Stimulated activated CD8-positive, alpha-beta memory T cell treated with anti-CD3 and anti-CD28 coated beads, Interleukin-2, amount 100 ng/mL, for 1 hour (primary cell): Measurements from ENCODE around the gene DCAF7.

Experiments
- DNase-seq, 2 donors: peaks; one replicate each; pipeline ENCODE4 v3.0.0-alpha.2; 2020; ENCODE audit warnings: low read depth in 2 of 2

DCAF7 gene, protein sequence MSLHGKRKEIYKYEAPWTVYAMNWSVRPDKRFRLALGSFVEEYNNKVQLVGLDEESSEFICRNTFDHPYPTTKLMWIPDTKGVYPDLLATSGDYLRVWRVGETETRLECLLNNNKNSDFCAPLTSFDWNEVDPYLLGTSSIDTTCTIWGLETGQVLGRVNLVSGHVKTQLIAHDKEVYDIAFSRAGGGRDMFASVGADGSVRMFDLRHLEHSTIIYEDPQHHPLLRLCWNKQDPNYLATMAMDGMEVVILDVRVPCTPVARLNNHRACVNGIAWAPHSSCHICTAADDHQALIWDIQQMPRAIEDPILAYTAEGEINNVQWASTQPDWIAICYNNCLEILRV

DNA sequence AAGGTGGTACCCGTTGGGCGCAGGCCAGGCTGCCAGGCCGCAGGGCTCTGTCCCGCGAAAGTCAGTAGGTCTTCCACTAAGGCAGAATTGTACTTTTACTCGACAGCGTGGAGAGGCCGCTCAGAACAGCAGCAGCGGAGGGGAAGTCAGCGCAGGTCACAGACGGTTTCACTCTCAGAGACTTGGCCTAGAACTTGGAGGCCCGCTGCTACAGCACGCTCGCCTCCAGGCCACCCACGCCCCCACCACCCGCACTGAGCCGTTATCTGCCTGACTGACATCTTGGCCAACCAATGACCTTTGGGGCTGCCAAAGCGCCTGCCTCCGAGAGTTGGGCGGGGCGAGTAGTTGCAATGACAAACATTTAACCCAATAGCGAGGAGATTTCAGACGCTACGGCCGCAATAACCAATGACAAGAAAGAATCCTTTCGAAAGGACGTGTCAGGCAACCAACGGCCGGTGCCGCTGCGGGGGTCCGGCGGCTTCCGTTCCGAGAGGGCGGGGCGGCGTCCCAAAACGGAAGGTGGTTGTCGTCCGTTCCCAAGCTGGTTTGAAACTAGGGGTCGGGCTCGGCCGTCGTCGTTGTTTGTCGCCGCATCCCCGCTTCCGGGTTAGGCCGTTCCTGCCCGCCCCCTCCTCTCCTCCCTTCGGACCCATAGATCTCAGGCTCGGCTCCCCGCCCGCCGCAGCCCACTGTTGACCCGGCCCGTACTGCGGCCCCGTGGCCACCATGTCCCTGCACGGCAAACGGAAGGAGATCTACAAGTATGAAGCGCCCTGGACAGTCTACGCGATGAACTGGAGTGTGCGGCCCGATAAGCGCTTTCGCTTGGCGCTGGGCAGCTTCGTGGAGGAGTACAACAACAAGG is at the start of gene DCAF7:
DCAF7 (plus strand) TSS at position 532 of the 871 bp plus-strand sequence; CDS start at position 733, 201 bp downstream.
- DNase-seq: peak; percentile 98

DNA sequence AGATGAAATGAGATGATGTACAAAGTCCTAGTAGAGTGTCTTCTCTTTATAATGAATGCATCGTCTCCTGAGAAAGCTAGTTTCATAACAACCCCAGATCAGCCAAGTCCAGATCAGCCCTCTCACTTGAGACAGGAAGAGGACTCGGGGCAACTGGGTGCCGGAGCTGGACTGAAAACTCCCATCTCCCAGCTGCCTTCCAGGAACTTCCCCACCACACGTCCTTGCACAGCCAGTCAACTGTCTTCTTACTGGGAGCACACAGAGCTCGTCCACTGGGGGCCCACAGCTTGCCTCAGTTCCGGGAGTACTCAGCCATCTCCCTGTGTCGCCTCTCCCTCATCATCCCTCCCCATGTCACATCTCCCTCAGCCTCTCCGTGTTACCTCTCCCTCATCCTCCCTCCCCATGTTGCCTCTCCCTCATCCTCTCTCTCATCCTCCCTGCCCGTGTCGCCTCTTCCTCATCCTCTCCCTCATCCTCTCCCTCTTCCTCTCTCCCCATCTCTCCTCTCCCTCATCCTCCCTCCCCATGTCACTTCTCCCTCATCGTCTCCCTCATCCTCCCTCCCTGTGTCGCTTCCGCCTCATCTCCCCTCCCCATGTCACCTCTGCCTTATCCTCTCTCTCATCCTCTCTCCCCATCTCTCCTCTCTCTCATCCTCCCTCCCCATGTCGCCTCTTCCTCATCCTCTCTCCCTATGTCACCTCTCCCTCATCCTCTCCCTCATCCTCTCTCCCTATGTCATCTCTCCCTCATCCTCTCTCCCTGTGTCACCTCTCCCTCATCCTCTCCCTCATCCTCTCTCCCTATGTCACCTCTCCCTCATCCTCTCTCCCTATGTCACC is 49.5 kb upstream of the DCAF7 start:
- DNase-seq: no peak

DNA sequence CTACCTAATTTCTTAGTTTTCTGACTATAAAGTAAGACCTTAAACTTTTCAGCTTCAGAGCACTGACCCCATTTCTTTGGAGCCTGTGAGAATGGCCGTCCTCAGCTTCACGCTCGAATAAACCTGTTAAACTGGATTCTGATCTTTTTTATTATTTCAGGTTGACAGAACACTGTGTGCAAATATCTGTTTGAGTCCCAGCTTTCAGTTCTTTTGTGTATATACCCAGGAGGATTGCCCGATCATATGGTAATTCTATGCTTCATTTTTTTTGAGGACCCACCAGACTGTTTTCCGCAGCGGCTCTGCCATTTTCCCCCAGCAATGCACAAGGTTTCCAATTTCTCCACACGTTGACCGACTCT is 47.0 kb upstream of the DCAF7 start:
- no peak for DNase-seq

DNA sequence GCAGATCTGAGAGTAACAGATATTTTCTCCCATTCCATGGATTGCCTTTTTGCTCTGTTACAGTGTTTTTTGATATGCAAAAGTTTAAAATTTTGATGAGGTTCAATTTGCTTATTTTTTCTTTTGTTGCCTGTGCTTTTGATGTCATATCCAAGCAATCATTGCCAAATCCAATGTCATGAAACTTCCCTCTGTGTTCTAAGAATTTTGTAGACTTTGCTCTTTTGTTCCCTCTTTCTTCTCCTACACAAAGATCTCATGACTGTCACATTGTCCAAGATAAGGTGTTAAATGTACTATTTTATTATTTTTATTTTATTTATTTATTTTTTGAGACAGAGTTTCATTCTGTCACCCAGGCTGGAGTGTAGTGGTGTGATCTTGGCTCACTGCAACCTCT is 46.0 kb upstream of the DCAF7 start:
- DNase-seq: no peak

DNA sequence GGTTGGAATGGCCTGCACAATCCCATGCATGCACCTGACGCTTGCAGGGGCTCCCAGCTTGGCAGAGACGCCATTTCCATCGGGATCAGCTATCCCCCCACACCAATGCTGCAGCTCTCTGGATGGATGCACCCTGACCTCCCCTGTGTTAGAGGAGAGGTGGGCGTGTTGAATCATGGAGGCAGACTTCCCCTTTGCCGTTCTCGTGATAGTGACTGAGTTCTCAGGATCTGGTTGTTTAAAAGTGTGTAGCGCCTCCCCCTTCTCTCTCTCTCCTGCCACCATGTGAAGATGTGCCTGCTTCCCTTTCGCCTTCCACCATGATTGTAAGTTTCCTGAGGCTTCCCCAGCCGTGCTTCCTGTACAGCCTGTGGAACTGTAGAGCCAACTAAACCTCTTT is 44.9 kb upstream of the DCAF7 start:
- no peak for DNase-seq

DNA sequence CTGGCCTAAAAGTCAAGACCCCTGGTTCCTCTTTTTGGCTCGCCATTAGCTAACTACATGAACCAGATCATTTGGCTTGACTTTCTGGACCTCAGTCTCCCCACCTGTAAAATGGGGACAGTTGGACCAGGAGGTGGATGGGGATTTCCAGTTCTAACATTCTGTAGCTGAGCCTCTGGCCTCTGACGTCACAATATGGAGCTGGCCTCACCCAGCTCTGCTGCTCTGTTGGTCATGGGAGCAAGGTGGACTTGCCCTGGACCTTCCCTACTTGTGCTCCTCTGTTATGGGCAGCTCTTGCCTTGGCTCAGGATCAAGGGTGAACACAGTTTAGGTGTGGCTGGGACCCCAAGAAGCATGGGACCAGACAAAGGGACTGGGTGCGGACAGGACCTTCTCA is 43.6 kb upstream of the DCAF7 start:
- DNase-seq: no peak

DNA sequence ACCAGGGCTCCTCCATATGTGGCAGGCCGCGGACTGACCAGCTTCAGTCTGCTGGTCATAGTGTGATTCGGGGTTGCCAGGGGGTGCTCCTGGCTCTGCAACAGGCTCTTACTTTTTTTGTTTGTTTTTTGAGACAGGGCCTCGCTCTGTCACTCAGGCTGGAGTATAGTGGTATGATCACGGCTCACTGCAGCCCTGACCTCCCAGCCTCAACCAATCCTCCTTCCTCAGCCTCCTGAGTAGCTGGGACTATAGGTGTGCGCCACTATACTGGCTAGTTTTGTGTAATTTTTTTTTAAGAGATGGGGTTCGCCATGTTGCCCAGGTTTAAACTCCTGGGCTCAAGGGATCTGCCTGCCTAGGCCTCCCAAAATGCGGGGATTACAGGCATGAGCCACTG is 38.9 kb upstream of the DCAF7 start:
- no peak for DNase-seq

DNA sequence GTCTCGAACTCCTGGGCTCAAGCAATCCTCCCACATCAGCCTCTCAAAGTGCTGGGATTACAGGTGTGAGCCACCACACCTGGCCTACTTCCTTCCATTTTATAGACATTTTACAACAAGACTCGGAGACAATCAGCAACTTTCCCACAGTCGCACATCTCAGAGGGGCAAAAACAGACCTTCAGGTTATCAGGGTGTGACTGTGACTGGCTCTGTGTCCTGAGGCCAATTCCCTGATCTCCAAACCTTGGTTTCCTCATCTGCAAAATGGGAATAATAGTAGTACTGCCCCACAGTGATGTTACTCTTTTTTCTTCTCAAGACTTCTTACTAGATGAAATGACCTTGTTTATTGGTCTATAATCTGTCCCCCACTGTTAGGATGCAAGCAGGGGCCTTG is 37.9 kb upstream of the DCAF7 start:
- no peak for DNase-seq

DNA sequence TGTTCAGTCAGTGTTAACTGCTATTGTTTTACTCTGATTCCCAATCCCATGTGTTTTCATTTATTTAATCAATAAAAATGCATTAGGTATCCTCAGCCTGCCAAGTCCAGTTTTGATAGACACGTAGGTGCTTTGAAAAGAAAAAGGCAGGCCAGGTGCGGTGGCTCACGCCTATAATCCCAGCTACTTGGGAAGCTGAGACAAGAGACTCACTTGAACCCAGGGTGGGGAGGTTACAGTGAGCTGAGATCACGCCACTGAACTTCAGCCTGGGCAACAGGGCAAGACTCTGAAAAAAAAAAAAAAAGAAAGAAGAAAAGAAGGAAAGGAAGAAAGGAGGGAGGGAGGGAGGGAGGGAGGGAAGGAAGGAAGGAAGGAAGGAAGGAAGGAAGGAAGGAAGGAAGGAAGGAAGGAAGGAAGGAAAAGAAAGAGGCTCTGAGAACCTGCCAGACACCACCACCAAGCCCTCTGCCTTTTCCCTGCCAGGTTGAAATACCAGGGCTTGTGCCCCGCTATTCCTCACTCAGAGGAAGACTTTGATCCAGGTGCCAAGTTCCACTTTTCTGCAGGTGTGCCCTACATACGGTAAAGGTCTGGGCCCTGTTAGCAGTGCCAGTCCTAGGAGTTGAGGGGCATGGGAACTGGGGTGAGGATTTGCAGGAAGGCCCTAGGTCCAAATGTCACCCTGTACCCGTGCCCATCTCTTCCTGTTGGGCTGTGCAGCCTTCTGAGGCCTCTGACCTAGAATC is 37.2 kb upstream of the DCAF7 start:
- DNase-seq: no peak

DNA sequence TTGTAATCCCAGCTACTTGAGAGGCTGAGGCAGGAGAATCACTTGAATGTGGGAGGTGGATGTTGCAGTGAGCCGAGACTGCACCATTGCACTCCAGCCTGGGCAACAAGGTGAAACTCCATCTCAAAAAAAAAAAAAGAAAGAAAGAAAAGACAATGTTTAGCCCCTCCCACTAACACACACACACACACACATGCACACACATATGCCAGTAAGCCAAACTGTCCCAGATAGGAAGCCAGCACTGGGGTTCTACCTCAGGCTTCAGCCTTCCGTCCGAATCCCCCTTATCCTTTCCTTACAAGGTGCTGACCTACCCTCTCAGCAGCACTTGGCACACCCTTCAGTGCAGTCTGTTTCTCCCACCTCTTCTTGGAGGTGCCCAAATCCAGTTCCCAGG is 35.8 kb upstream of the DCAF7 start:
- no peak for DNase-seq

DNA sequence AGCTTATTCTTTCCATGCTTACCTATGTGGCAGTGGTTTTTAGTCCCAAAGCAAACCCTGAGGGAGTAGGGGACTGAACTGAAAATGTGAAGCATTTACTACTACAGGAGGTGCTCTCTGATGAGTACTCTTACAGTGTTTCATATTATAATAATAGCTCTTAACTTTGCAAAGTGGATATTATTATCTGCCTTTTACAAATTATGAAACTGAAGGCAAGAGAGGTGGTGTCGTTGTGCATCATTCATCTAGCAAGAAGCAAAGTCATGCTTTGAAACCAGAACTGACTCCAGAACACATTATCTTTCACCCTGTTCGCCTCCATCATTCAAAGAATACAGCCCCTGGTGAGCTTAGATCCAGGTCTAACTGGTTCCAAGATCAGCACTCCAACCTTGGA is 35.3 kb upstream of the DCAF7 start:
- no peak for DNase-seq

DNA sequence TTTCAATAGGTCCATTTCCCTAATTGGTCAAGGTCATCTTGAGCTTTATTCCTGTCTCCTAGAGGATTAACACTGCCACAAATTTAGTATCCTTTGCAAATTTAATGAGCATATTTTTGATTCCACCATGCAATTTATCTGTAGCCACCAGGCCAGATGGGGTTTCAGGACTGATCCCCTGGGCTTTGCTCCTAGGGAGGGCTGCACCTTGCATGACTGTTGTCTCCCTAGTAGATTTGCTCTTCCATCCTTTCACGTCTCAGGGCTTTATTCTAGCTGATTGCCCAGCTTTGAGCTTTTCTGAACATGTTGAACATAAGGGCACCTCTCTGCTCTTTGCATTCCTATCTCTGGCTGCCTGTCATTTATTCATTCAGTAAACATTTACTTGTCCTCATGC is 34.9 kb upstream of the DCAF7 start:
- no peak for DNase-seq

DNA sequence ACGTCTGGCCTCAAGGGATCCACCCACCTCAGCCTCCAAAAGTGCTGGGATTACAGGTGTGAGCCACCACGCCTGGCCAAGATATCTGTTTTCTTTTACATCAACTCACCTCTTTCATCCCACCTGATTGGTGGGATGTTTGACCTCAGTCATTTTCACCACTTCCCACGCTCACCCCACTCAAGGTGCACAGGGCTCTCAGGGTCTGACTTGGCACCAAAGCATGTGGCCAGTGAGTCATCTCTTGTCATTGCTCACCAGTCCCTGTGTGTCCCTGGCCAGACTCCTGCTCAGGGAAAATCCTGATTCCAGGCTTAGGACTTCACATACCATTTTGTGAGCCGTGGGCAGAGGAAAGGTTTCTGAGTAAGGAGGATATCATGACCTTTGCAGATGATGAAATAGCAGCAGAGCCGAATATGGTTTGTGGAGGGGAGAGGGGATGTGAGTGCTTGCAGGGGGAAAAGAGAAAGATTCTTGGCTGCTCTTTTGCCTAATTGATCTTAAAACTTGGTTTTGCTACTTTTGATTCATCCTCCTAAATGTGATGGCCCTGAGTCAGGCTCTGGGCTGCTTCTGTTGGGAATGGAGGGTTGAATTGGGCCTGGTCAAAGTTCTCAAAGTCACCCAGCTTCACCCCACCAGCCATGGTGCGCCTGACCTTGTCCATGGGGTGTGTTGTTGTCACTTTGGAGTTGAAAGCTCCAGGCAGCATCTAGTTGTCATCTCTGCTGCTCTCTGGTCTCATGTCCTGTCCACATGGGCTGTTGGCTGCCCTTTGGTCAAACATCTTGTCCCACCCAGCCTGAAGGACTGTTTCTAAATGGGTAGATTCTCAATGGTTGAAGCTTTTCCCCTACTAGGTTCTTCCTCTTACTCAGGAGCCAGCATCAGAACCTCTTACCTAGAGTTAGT is 33.1 kb upstream of the DCAF7 start:
- DNase-seq: no peak

DNA sequence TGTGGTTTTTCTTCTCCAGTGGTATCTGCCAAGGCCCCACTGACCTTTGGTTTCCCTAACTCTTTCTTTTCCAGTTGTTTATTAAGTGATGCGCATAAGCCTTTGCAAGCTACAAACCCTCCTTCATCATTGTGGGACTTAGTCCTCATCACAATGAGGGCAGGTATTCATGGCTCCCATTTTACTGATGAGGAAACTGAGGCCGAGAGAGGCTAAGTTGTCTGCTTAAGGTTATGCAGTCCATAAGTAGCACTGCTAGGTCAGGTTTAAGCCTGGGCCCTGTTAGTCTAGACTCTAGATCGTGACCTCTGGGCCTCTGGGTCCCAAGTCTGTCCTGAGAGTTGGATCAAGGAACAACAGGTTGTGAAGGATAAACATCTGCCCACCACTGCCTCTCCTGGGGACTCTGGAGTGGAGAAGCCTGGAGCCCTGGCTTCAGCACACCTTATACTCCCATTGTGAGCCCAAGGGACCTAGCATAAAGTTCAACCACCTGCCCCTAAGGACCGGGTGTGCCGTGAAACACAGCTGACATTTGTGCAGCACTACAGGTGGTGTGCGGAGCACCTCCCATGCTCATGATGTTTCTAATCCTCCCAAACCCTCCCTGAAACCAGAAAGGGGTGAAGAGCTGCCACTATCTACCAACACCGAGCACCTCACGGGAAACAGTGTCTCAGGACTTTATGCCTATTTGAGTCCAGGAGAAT is 32.3 kb upstream of the DCAF7 start:
- no peak for DNase-seq

DNA sequence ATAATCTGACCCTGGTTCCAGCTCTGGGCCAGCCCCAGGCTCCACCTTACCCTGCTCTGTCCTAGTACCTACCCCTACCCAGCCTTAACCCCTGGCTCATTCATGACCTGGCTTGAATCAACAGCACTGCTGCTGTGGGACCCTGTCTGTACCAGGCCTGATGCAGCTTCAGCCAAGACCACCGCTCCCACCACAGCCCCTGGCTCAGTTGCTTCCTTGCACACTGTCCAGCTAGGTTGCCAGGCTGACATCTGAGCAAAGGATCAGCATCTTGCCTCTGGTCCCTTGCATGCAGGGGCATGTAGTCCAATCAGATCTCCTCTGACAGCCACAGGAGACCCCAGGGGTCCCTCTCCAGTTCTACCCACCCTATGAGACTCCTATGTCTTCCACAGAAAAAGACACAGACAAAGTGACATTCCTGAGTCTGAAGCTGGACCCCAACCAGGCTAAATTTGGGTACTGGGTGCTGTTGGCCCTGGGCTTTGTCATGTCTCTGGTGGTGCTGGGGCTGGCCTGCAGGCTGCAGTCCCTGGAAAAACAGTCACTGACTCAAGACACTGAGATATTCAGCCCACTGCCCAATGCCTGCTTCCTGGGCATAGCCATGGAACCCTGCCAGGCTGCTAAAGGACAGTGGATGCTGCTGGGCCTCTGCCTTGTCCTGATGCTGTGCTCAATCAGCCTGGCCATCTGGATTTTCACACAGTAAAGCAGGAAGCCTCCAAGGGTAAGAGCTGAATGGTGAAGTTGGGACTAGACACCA is 31.0 kb upstream of the DCAF7 start:
- DNase-seq: no peak

DNA sequence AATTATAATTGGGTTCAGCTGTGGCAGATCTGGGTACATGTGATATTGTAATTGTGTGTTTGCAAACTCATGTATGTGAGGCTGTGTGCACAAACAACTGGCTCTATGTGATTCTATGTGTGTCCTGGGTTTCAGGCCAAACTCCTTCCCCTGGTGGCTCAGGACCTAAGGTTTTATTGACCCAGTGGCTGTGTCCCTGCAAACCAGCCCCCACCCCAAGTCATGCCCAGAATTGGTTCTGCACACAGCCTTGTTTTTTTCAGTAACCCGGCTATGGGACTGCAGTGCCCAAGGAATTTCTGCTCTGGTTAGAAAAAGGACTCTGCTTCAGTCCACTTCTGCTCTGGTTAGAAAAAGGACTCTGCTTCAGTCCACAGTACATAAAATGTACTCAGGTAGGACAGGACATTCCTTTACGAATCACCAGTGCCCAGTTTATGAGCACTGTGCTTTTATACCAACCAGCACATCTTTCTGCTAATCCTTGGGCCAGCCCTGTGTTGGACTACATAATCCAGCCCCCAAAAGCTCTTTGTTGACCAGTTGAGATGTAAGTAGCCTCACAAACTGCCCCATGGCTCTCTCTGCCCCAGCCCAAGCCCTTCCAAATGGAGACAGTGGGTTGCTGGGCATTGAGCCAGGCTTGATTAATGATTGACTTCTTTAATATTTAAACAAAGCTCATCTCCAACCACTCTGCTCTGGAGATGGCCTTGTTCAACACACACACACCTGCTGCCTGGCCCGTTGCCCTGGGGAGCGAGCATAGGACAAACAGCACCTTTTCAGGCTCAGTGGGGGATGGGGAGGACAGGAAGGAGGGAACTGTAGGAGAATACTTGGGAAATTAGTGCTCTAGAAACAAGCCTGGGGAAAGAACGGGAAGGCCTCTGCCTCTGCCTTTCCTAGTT is 30.1 kb upstream of the DCAF7 start:
- no peak for DNase-seq

DNA sequence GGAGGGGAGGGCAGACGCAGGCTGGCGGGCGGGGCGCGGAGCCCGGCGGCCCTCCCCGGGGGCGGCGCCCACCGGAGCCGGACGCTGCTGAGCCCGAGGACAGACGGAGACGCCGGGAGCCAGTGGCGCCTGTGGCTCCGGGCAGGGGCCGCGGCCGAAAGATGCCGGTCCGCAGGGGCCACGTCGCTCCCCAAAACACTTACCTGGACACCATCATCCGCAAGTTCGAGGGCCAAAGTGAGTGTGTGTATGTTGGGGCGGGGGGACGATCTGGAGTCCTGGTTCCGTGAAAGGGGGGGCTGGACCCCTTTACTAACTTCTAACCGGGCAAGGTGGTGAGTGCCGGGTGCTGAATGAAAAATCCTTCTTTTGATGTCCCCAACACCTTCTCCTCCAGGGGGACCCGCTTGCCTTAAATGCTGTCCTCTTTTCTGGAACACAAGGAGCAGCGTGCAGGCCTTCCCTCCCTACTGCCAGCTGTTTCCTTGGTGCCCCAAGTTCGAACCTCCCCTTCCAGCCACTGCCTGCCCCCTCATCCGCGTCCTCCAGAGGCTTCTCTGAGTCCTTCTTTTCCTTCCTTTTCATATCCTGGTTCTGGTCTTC is 26.9 kb upstream of the DCAF7 start, which contains the start of gene KCNH6:
KCNH6 (plus strand) TSS at position 106 of the 603 bp plus-strand sequence; CDS start at position 162, 56 bp downstream.
- DNase-seq: no peak
